ENCODE measurements around the gene CAMKK1. TPM values are rescaled to one million over a fixed set of nuclear protein-coding genes. Genes with fewer than 3 reads are reported as not detected.

The CAMKK1 gene
- polyA plus RNA-seq, 1 of the 3 experiments (the other 2 are of a cell fraction) = 6.8 TPM

DNA sequence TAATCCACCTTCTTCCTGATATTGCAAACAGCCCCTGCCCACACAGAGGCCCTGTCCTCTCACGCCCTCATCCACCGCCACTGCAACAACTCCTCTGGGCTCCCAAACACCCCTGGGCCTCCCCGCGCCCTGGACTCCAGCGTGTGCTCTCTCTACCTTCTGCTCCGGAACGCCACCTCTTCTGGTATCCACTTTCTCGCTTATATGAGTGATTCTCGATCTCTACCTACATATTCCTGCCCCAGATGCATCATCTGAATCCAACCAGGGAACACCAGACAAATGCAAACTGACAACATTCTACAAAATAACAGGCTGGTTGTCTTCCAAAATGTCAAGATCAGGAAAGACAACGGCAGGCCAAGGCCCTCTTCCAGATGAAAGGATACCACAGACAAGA lies 19.0 kb downstream of the CAMKK1 start:
- POLR2A ChIA-PET = no interaction called here
- no peak overlapping the region for H3K4me2 ChIP-seq
- no peaks in the 10 kb centered on the region for H3K9me2 ChIP-seq
- H3F3A ChIP-seq (replicated peaks; ENCODE audit: insufficient read depth) = no peaks in the 10 kb centered on the region
- CTCF ChIA-PET = interaction anchor here (0.8 kb wide), 1 partner anchor 11 kb away, joined by 3 read pairs; no protein-coding TSS in a partner anchor
- H3K36me3 ChIP-seq (replicated peaks in 1 of 2; ENCODE audit: control insufficient read depth in 1 of 2, insufficient read depth in 2 of 2, low read length in 1 of 2) = peaks cover 0 to 6% of the 10 kb centered on the region in 2 experiments
- H4K20me1 ChIP-seq (ENCODE audit: insufficient read depth) = no peaks in the 10 kb centered on the region
- no peaks in the 10 kb centered on the region for H3K79me2 ChIP-seq (ENCODE audit: insufficient read depth)
- TF ChIP-seq GABPA (IDR thresholded peaks at IDR 0.05; ENCODE audit: low read depth) (no peak), TEAD4 (IDR thresholded peaks at IDR 0.05; ENCODE audit: borderline replicate concordance, insufficient read depth) (no peak), EZH2phosphoT487 (IDR thresholded peaks at IDR 0.05; ENCODE audit: borderline replicate concordance, low read depth) (no peak), CHD2 (IDR thresholded peaks at IDR 0.05; ENCODE audit: low read length, partially characterized antibody) (no peak), FOXJ3 (CRISPR knock-in tag; IDR thresholded peaks at IDR 0.05) (no peak), NRF1 (IDR thresholded peaks at IDR 0.05; ENCODE audit: low read depth, low read length) (no peak), FOXM1 (IDR thresholded peaks at IDR 0.05; ENCODE audit: low read depth) (no peak), SIN3A (IDR thresholded peaks at IDR 0.05; ENCODE audit: borderline replicate concordance, low read depth, low read length) (no peak), RCOR1 (IDR thresholded peaks at IDR 0.05; ENCODE audit: low read length) (no peak), TCF12 (IDR thresholded peaks at IDR 0.05) (no peak), FOSL2 (IDR thresholded peaks at IDR 0.05; ENCODE audit: borderline replicate concordance, low read depth) (no peak), RXRA (IDR thresholded peaks at IDR 0.05; ENCODE audit: borderline replicate concordance, low read depth) (no peak), POLR2AphosphoS5 (IDR thresholded peaks at IDR 0.05; ENCODE audit: low read depth, low read length) (no peak), EP300 (IDR thresholded peaks at IDR 0.05; ENCODE audit: borderline replicate concordance in 1 of 2, low read depth in 1 of 2, low read length in 1 of 2) (no peak), MEF2A (IDR thresholded peaks at IDR 0.05; ENCODE audit: borderline replicate concordance, low read depth) (no peak), NFIC (IDR thresholded peaks at IDR 0.05; ENCODE audit: borderline replicate concordance) (no peak)
- TF ChIP-seq, protein P1, sequence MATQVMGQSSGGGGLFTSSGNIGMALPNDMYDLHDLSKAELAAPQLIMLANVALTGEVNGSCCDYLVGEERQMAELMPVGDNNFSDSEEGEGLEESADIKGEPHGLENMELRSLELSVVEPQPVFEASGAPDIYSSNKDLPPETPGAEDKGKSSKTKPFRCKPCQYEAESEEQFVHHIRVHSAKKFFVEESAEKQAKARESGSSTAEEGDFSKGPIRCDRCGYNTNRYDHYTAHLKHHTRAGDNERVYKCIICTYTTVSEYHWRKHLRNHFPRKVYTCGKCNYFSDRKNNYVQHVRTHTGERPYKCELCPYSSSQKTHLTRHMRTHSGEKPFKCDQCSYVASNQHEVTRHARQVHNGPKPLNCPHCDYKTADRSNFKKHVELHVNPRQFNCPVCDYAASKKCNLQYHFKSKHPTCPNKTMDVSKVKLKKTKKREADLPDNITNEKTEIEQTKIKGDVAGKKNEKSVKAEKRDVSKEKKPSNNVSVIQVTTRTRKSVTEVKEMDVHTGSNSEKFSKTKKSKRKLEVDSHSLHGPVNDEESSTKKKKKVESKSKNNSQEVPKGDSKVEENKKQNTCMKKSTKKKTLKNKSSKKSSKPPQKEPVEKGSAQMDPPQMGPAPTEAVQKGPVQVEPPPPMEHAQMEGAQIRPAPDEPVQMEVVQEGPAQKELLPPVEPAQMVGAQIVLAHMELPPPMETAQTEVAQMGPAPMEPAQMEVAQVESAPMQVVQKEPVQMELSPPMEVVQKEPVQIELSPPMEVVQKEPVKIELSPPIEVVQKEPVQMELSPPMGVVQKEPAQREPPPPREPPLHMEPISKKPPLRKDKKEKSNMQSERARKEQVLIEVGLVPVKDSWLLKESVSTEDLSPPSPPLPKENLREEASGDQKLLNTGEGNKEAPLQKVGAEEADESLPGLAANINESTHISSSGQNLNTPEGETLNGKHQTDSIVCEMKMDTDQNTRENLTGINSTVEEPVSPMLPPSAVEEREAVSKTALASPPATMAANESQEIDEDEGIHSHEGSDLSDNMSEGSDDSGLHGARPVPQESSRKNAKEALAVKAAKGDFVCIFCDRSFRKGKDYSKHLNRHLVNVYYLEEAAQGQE (IDR thresholded peaks at IDR 0.05; ENCODE audit: low read depth, low read length) = no peak
- TF ChIP-seq, protein P2, sequence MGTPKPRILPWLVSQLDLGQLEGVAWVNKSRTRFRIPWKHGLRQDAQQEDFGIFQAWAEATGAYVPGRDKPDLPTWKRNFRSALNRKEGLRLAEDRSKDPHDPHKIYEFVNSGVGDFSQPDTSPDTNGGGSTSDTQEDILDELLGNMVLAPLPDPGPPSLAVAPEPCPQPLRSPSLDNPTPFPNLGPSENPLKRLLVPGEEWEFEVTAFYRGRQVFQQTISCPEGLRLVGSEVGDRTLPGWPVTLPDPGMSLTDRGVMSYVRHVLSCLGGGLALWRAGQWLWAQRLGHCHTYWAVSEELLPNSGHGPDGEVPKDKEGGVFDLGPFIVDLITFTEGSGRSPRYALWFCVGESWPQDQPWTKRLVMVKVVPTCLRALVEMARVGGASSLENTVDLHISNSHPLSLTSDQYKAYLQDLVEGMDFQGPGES (IDR thresholded peaks at IDR 0.05; ENCODE audit: low read depth, low read length) = no peak
- TF ChIP-seq, protein P3, sequence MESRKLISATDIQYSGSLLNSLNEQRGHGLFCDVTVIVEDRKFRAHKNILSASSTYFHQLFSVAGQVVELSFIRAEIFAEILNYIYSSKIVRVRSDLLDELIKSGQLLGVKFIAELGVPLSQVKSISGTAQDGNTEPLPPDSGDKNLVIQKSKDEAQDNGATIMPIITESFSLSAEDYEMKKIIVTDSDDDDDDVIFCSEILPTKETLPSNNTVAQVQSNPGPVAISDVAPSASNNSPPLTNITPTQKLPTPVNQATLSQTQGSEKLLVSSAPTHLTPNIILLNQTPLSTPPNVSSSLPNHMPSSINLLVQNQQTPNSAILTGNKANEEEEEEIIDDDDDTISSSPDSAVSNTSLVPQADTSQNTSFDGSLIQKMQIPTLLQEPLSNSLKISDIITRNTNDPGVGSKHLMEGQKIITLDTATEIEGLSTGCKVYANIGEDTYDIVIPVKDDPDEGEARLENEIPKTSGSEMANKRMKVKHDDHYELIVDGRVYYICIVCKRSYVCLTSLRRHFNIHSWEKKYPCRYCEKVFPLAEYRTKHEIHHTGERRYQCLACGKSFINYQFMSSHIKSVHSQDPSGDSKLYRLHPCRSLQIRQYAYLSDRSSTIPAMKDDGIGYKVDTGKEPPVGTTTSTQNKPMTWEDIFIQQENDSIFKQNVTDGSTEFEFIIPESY (IDR thresholded peaks at IDR 0.05; ENCODE audit: borderline replicate concordance, low read depth) = no peak
- TF ChIP-seq, protein P4, sequence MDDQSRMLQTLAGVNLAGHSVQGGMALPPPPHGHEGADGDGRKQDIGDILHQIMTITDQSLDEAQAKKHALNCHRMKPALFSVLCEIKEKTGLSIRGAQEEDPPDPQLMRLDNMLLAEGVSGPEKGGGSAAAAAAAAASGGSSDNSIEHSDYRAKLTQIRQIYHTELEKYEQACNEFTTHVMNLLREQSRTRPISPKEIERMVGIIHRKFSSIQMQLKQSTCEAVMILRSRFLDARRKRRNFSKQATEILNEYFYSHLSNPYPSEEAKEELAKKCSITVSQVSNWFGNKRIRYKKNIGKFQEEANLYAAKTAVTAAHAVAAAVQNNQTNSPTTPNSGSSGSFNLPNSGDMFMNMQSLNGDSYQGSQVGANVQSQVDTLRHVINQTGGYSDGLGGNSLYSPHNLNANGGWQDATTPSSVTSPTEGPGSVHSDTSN (IDR thresholded peaks at IDR 0.05) = no peak
- H3K9ac ChIP-seq = no peak overlapping the region
- 97% methylated on average over 10 of the region's 10 CpGs for WGBS (ENCODE audit: low lambda C conversion rate)
- H3K27me3 ChIP-seq (ENCODE audit: insufficient read depth) = no peaks in the 10 kb centered on the region
- DNase-seq = no peak
- no peak overlapping the region for H3K27ac ChIP-seq (ENCODE audit: low read depth in 2 of 2, low read length in 1 of 2)
- H3K9me3 ChIP-seq = no peaks in the 10 kb centered on the region
- H3K4me1 ChIP-seq (ENCODE audit: control insufficient read depth in 1 of 2, insufficient read depth in 2 of 2, low read depth in 1 of 2, low read length in 1 of 2) = peaks cover 0 to 6% of the 10 kb centered on the region in 2 experiments; a peak in 1 of 4 replicates
- no peak overlapping the region for H3K4me3 ChIP-seq (ENCODE audit: low read depth in 2 of 2, low read length in 1 of 2)
- H2AFZ ChIP-seq (ENCODE audit: low read depth) = no peak overlapping the region
